ENCODE measurements around the gene RMP24.
A peak's percentile ranks its signal among the peaks of the same experiment; 100 is the strongest.

The RMP24 gene

GRCh38 chr18:35972197-35973000 lies at the start of gene RMP24 (continued):
- peak; percentile 41; the same call in 1 of the 2 replicates for TF ChIP-seq ZNF317 (CRISPR knock-in tag; IDR thresholded peaks at IDR 0.05)
- peak; percentile 60 for TF ChIP-seq CREB1 (IDR thresholded peaks at IDR 0.05)
- TF ChIP-seq CREB1 (CRISPR knock-in tag; IDR thresholded peaks at IDR 0.05), result peak; percentile 13
- TF ChIP-seq ZSCAN9 (CRISPR knock-in tag; IDR thresholded peaks at IDR 0.05; ENCODE audit: borderline replicate concordance), result peak; percentile 86
- peak; percentile 70; the same call in 1 of the 2 replicates for TF ChIP-seq ZNF644 (CRISPR knock-in tag; IDR thresholded peaks at IDR 0.05; ENCODE audit: low read depth)
- no peak for TF ChIP-seq SMARCC2 (IDR thresholded peaks at IDR 0.05)
- no peak for TF ChIP-seq HMGA1 (CRISPR knock-in tag; conservative IDR thresholded peaks at IDR 0.05)
- no peak for TF ChIP-seq ZNF674 (CRISPR knock-in tag; IDR thresholded peaks at IDR 0.05; ENCODE audit: low read depth)
- TF ChIP-seq ZNF281 (CRISPR knock-in tag; IDR thresholded peaks at IDR 0.05; ENCODE audit: borderline replicate concordance), result no peak
- no peak for TF ChIP-seq CBX2 (IDR thresholded peaks at IDR 0.05; ENCODE audit: low read depth, low read length)
- TF ChIP-seq CBX2 (CRISPR knock-in tag; IDR thresholded peaks at IDR 0.05; ENCODE audit: low read depth), result no peak
- TF ChIP-seq ZNF777 (CRISPR knock-in tag; IDR thresholded peaks at IDR 0.05), result peak; percentile 70; the same call in 1 of the 2 replicates
- no peak for TF ChIP-seq ZBTB7A (CRISPR knock-in tag; IDR thresholded peaks at IDR 0.05)
- peak; percentile 93; the same call in 1 of the 2 replicates for TF ChIP-seq HBP1 (CRISPR knock-in tag; IDR thresholded peaks at IDR 0.05; ENCODE audit: low read depth)
- peak; percentile 89 for TF ChIP-seq REL (CRISPR knock-in tag; conservative IDR thresholded peaks at IDR 0.05)
- TF ChIP-seq ERF (CRISPR knock-in tag; IDR thresholded peaks at IDR 0.05), result peak; percentile 82; the same call in 1 of the 2 replicates
- 0 out of 2 replicates have a peak, but pooled peaks have one; percentile 49 for TF ChIP-seq ZNF256 (CRISPR knock-in tag; conservative IDR thresholded peaks at IDR 0.05)
- no peak for TF ChIP-seq LBX2 (CRISPR knock-in tag; IDR thresholded peaks at IDR 0.05; ENCODE audit: borderline replicate concordance)
- TF ChIP-seq RORA (CRISPR knock-in tag; IDR thresholded peaks at IDR 0.05), result no peak
- no peak for TF ChIP-seq FOXJ3 (CRISPR knock-in tag; IDR thresholded peaks at IDR 0.05; ENCODE audit: borderline replicate concordance)
